ENCODE results near the gene ACLY. TPM values are rescaled to one million over a fixed set of nuclear protein-coding genes. Genes with fewer than 3 reads are reported as not detected.

Gene ACLY
- total and polyA plus RNA-seq, 2 of the 13 experiments (the other 11 are each of a cell fraction or from before 2014, with no cell fraction given), result 111 to 218 TPM

DNA sequence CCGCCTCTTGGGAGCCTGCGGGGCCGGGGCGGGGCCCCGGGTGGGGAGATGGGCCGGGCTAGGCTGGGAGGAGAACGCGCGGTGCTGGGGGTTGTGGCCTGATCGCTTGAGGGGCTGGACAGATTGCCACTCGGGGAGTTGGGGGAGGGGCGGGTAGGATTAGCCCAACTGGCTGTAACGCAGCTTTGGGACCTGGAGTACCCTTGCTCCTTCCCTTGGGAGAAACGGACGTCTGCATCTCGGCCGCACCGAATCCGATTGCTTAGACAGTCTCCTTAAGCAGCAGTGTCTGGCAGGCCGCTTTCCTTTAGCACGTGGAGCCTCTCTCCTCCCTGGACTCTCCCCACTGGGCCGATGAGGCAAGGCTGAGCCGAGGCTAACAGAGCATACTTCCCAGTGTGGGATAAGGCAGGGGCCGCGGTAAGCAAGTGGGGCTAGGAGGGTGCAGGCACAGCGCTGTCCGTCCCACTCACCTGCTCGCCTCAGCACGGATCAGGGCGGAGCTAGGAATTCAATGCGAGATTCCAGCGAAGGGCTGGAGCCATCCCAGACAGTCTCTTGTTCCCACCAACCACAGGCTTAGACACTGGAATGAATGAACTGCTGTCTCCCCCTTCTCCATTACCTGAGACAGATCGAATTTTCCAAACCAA is 540 bp upstream of the ACLY start (continued):
- TF ChIP-seq, protein P1, sequence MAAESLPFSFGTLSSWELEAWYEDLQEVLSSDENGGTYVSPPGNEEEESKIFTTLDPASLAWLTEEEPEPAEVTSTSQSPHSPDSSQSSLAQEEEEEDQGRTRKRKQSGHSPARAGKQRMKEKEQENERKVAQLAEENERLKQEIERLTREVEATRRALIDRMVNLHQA (CRISPR knock-in tag; IDR thresholded peaks at IDR 0.05), result no peak
- TF ChIP-seq ZFP82 (CRISPR knock-in tag; IDR thresholded peaks at IDR 0.05; ENCODE audit: borderline replicate concordance) (no peak), ZNF878 (CRISPR knock-in tag; IDR thresholded peaks at IDR 0.05) (no peak), EZH2 (conservative IDR thresholded peaks at IDR 0.05; ENCODE audit: low read depth, low read length) (no peak), HOMEZ (CRISPR knock-in tag; IDR thresholded peaks at IDR 0.05; ENCODE audit: low read depth) (no peak), RBAK (CRISPR knock-in tag; IDR thresholded peaks at IDR 0.05) (no peak), SNAPC4 (CRISPR knock-in tag; IDR thresholded peaks at IDR 0.05) (0 out of 2 replicates have a peak, but pooled peaks have one; percentile 73), ZNF317 (CRISPR knock-in tag; IDR thresholded peaks at IDR 0.05) (0 out of 2 replicates have a peak, but pooled peaks have one; percentile 52), POLR2AphosphoS5 (IDR thresholded peaks at IDR 0.05; ENCODE audit: low read depth, low read length) (peak; percentile 60), ZEB1 (IDR thresholded peaks at IDR 0.05; ENCODE audit: insufficient replicate concordance, low read depth) (peak; percentile 51)
- TF ChIP-seq, protein P2, sequence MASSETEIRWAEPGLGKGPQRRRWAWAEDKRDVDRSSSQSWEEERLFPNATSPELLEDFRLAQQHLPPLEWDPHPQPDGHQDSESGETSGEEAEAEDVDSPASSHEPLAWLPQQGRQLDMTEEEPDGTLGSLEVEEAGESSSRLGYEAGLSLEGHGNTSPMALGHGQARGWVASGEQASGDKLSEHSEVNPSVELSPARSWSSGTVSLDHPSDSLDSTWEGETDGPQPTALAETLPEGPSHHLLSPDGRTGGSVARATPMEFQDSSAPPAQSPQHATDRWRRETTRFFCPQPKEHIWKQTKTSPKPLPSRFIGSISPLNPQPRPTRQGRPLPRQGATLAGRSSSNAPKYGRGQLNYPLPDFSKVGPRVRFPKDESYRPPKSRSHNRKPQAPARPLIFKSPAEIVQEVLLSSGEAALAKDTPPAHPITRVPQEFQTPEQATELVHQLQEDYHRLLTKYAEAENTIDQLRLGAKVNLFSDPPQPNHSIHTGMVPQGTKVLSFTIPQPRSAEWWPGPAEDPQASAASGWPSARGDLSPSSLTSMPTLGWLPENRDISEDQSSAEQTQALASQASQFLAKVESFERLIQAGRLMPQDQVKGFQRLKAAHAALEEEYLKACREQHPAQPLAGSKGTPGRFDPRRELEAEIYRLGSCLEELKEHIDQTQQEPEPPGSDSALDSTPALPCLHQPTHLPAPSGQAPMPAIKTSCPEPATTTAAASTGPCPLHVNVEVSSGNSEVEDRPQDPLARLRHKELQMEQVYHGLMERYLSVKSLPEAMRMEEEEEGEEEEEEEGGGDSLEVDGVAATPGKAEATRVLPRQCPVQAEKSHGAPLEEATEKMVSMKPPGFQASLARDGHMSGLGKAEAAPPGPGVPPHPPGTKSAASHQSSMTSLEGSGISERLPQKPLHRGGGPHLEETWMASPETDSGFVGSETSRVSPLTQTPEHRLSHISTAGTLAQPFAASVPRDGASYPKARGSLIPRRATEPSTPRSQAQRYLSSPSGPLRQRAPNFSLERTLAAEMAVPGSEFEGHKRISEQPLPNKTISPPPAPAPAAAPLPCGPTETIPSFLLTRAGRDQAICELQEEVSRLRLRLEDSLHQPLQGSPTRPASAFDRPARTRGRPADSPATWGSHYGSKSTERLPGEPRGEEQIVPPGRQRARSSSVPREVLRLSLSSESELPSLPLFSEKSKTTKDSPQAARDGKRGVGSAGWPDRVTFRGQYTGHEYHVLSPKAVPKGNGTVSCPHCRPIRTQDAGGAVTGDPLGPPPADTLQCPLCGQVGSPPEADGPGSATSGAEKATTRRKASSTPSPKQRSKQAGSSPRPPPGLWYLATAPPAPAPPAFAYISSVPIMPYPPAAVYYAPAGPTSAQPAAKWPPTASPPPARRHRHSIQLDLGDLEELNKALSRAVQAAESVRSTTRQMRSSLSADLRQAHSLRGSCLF (CRISPR knock-in tag; IDR thresholded peaks at IDR 0.05; ENCODE audit: borderline replicate concordance), result no peak

All from HepG2 (cell line).